ENCODE results near the gene CREB3.

DNA sequence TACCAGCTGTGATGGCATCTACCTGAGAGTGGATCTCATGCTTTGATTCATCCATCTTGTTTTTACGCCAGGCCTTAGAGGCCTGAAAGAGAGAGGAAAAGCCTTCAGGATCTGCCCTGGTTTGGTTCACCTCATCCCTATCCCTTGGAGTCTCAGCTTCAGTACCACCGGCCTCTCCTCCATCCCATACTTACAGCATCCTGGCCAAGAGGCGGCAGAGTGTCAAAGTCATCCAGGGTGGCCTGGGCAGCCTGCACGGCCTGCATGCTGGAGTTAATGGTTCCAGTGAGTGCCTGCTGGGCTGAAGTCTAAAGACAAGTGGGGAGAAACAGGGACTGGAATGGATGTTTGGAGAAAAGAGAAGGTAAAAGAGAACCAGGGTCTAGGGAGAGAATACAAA lies 12.9 kb upstream of the CREB3 start:
- TF ChIP-seq, protein P1, sequence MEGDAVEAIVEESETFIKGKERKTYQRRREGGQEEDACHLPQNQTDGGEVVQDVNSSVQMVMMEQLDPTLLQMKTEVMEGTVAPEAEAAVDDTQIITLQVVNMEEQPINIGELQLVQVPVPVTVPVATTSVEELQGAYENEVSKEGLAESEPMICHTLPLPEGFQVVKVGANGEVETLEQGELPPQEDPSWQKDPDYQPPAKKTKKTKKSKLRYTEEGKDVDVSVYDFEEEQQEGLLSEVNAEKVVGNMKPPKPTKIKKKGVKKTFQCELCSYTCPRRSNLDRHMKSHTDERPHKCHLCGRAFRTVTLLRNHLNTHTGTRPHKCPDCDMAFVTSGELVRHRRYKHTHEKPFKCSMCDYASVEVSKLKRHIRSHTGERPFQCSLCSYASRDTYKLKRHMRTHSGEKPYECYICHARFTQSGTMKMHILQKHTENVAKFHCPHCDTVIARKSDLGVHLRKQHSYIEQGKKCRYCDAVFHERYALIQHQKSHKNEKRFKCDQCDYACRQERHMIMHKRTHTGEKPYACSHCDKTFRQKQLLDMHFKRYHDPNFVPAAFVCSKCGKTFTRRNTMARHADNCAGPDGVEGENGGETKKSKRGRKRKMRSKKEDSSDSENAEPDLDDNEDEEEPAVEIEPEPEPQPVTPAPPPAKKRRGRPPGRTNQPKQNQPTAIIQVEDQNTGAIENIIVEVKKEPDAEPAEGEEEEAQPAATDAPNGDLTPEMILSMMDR (conservative IDR thresholded peaks at IDR 0.05) = no peak
- TF ChIP-seq EZH2 (IDR thresholded peaks at IDR 0.05; ENCODE audit: low read depth) = no peak

Measured in PC-9 (cell line).